Osteoblast (primary cell): ENCODE measurements around the gene ECHDC3. TPM values are rescaled to one million over a fixed set of nuclear protein-coding genes. Genes with fewer than 3 reads are reported as not detected.

Source experiments
- DNase-seq: peaks from one replicate; pipeline ENCODE4 v3.0.0; 2011; ENCODE audit warnings: low spot score, mixed read lengths; ENCODE audit not compliant: insufficient read length; ENCODE audit errors: missing footprints
- H2AFZ ChIP-seq: 2 replicates; pipeline ENCODE4 v1.6.0; 2011; ENCODE audit warnings: mild to moderate bottlenecking, low read length
- H3K27ac ChIP-seq: 2 replicates; pipeline ENCODE4 v1.5.1; 2011; ENCODE audit warnings: mild to moderate bottlenecking, low read depth, low read length, moderate library complexity
- H3K27me3 ChIP-seq: 2 replicates; pipeline ENCODE4 v1.6.0; 2012; ENCODE audit warnings: mild to moderate bottlenecking, control low read depth, inconsistent platforms, low read length, moderate library complexity; ENCODE audit not compliant: insufficient read depth
- H3K36me3 ChIP-seq: 2 replicates; pipeline ENCODE4 v1.5.1; 2011; ENCODE audit warnings: mild to moderate bottlenecking, low read length, control low read depth, moderate library complexity; ENCODE audit not compliant: insufficient read depth
- H3K4me1 ChIP-seq: 2 replicates; pipeline ENCODE4 v1.5.1; 2011; ENCODE audit warnings: mild to moderate bottlenecking, low read length, control low read depth, moderate library complexity; ENCODE audit not compliant: insufficient read depth
- H3K4me2 ChIP-seq: 2 replicates; pipeline ENCODE4 v1.6.0; 2011; ENCODE audit warnings: mild to moderate bottlenecking, low read length; ENCODE audit not compliant: insufficient read depth
- H3K4me3 ChIP-seq: fragments of 200-600 bp; sonication (generic); 3 replicates; pipeline ENCODE4 v1.5.1; 2012; ENCODE audit warnings: mild to moderate bottlenecking, low read length, inconsistent platforms; ENCODE audit not compliant: insufficient read depth
- H3K79me2 ChIP-seq: 2 replicates; pipeline ENCODE4 v1.6.0; 2012; ENCODE audit warnings: mild to moderate bottlenecking, low read length, control low read depth, inconsistent platforms; ENCODE audit not compliant: insufficient read depth
- H3K9me3 ChIP-seq: 2 replicates; pipeline ENCODE4 v1.5.1; 2011; ENCODE audit warnings: low read depth, low read length, control low read depth
- H4K20me1 ChIP-seq: 2 replicates; pipeline ENCODE4 v1.6.0; 2012; ENCODE audit warnings: mild to moderate bottlenecking, low read length, control low read depth; ENCODE audit not compliant: insufficient read depth
- CTCF ChIP-seq: IDR thresholded peaks from 2 replicates; pipeline ENCODE4 v1.5.1; 2011; ENCODE audit warnings: mild to moderate bottlenecking, low read depth, low read length, moderate library complexity; ENCODE audit errors: extremely low read depth
- total RNA-seq: library from RNA; depleted of rRNA; stranded (reverse); fragments of >200 nt; gene quantifications from 2 replicates; pipeline ENCODE4 v1.2.3, GENCODE V29; 2012

The ECHDC3 gene
- total RNA-seq, 1 donor = 0.36 TPM

DNA sequence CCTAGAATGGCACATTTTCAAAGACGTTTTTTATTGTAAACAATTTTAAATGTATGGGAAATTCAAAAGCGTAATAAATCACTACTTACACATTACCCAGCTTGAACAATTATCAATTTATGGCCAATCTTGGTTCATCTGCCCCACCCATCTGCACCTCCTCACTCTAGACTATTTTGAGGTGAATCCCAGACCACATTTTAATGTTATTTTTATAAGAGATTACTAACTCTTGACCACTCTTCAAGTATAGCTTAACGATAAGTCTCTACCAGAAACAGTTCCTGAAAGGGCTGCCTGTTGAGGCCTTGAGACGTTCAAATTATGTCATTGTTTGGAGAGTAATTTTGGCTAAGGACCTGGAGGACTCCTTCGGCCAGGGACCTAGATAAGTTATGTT, 33.2 kb downstream of the ECHDC3 start:
- H3K4me3 ChIP-seq = no peak overlapping the region
- no peaks in the 10 kb centered on the region for H3K9me3 ChIP-seq
- H3K27me3 ChIP-seq = peaks cover 22% of the 10 kb centered on the region
- no peaks in the 10 kb centered on the region for H4K20me1 ChIP-seq
- H3K4me2 ChIP-seq = no peak overlapping the region
- H3K27ac ChIP-seq = no peak overlapping the region
- no peaks in the 10 kb centered on the region for H3K79me2 ChIP-seq
- no peak overlapping the region for H2AFZ ChIP-seq
- no peak for DNase-seq
- no peaks in the 10 kb centered on the region for H3K4me1 ChIP-seq
- no peak for TF ChIP-seq CTCF
- H3K36me3 ChIP-seq = no peaks in the 10 kb centered on the region

GRCh38 chr10:11776080-11776479, 33.9 kb downstream of the ECHDC3 start:
- peaks cover 18% of the 10 kb centered on the region for H3K27me3 ChIP-seq
- H3K4me1 ChIP-seq = no peaks in the 10 kb centered on the region
- no peak overlapping the region for H3K4me2 ChIP-seq
- H2AFZ ChIP-seq = no peak overlapping the region
- TF ChIP-seq CTCF = no peak
- no peak overlapping the region for H3K4me3 ChIP-seq
- no peaks in the 10 kb centered on the region for H3K36me3 ChIP-seq
- H3K79me2 ChIP-seq = no peaks in the 10 kb centered on the region
- DNase-seq = no peak
- no peaks in the 10 kb centered on the region for H3K9me3 ChIP-seq
- H4K20me1 ChIP-seq = no peaks in the 10 kb centered on the region
- H3K27ac ChIP-seq = no peak overlapping the region

DNA sequence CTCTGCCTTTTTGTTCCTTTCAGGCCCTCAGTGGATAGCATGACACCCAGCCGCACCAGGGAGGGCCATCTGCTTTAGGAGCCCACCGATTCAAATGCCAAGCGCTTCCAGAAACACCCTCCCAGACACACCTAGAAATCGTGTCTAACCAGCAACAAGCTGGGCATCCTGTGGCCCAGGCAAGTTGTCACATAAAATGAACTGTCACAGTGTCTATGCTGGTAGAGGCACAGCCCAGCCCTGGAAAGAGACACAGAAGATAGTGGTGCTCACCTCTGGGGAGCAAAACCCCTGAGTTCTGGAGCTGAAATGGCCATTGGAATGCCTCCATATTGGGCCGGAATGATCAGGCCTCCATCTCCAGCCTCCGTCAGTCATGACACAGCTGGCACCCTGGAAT, 38.9 kb downstream of the ECHDC3 start:
- H3K27ac ChIP-seq = no peak overlapping the region
- H3K36me3 ChIP-seq = no peaks in the 10 kb centered on the region
- DNase-seq = no peak
- H3K4me3 ChIP-seq = no peak overlapping the region
- H3K4me1 ChIP-seq = no peaks in the 10 kb centered on the region
- no peak overlapping the region for H2AFZ ChIP-seq
- TF ChIP-seq CTCF = no peak
- no peak overlapping the region for H3K4me2 ChIP-seq
- H3K9me3 ChIP-seq = no peaks in the 10 kb centered on the region
- no peaks in the 10 kb centered on the region for H3K79me2 ChIP-seq
- peaks cover 7% of the 10 kb centered on the region for H3K27me3 ChIP-seq
- no peaks in the 10 kb centered on the region for H4K20me1 ChIP-seq

GRCh38 chr10:11782793-11783557, 40.8 kb downstream of the ECHDC3 start:
- no peaks in the 10 kb centered on the region for H3K79me2 ChIP-seq
- no peak overlapping the region for H3K27ac ChIP-seq
- H3K4me2 ChIP-seq = no peak overlapping the region
- H4K20me1 ChIP-seq = no peaks in the 10 kb centered on the region
- peak; percentile 92 for DNase-seq
- no peaks in the 10 kb centered on the region for H3K9me3 ChIP-seq
- no peak overlapping the region for H3K4me3 ChIP-seq
- no peaks in the 10 kb centered on the region for H3K4me1 ChIP-seq
- no peaks in the 10 kb centered on the region for H3K36me3 ChIP-seq
- peak; percentile 71 for TF ChIP-seq CTCF
- no peak overlapping the region for H2AFZ ChIP-seq
- H3K27me3 ChIP-seq = peaks cover 4% of the 10 kb centered on the region
